ENCODE data around the gene OR10K1. TPM values are rescaled to one million over a fixed set of nuclear protein-coding genes. Genes with fewer than 3 reads are reported as not detected.

OR10K1 gene
- total and polyA plus RNA-seq, 4 experiments from 2014 or later, result not detected

DNA sequence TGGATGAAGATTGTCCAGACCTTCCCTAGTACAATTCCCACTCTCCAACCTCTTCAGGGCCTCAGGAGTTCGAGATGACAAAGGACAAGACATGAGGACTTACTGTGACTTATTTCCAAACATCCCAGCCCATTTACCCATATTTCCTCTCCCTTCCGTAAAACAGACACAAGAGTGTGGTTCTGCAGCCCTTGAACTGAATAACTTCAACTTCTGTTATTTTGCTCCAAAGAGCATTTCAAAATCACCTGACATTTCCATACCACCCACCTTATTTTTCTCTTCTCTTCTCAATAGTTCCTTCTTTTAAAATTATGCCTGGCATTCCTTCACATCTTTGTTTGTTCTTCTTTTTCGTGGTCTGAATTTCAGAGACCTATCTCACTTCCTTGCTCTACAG is 26.9 kb upstream of the OR10K1 start:
- H3K36me3 ChIP-seq (ENCODE audit: insufficient read depth, low read length), result no peaks in the 10 kb centered on the region
- intact Hi-C loops (cut with micrococcal nuclease), result no loop called here
- Mint-ChIP-seq H3K27me3 (peaks cover 25 to 37% of the 10 kb centered on the region in 2 donors), H3K36me3 (no peaks in the 10 kb centered on the region), H3K4me3 (no peak overlapping the region), H3K4me1 (no peaks in the 10 kb centered on the region), H3K27ac (no peak overlapping the region), H3K9me3 (peaks cover 0 to 26% (median 13%) of the 10 kb centered on the region in 8 donors)
- no peaks in the 10 kb centered on the region for H3K27me3 ChIP-seq (ENCODE audit: insufficient read depth, low read length)
- no peak for DNase-seq
- no peaks in the 10 kb centered on the region for H3K9me3 ChIP-seq (ENCODE audit: control insufficient read depth in 1 of 2, low read length in 2 of 2)
- POLR2A ChIA-PET (ENCODE audit: partially characterized antibody), result no interaction called here
- H3K4me1 ChIP-seq (ENCODE audit: insufficient read depth, low read length), result no peaks in the 10 kb centered on the region
- H3K4me3 ChIP-seq (ENCODE audit: low read length in 2 of 2), result no peak overlapping the region
- CTCF ChIA-PET (ENCODE audit: partially characterized antibody), result no interaction called here
- no peak overlapping the region for H3K27ac ChIP-seq (ENCODE audit: low read depth, low read length)

DNA sequence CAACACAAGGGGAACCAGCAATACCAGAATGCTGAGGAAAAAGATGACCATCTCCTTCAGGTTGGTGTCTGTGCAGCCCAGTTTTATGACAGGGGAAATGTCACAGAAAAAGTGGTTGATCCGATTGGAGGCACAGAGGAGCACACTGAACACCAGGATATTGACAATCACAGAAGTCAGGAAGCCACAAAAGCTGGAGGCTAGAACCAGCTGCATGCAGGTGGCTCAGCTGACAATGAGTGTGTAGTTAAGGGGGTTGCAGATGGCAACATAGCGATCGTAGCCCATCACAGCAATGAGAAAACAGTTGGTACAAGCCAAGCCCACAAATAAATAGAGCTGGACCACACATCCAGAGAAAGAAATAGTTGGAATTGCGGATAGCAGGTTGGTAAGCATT is 16.3 kb upstream of the OR10K1 start:
- Mint-ChIP-seq H3K27ac (no peak overlapping the region), H3K4me3 (no peak overlapping the region)
- POLR2A ChIA-PET (ENCODE audit: partially characterized antibody), result no interaction called here

DNA sequence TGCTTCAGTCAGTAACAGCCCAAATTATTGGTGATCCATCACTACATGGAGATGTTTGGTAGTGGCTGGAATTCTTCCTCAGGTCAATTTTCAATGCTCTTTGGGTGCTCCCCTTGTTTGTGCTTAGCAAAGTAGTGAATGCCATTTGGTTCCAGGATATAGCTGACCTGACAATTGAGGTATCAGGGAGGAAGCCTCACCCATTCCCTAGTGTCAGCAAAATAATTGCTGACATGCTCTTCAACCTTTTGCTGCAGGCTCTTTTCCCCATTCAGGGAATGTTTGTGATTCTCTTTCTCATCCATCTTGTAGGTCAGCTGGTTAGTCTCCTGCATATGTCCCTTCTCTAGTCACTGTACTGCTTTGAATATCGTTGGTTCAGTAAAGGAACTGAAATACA is 7.1 kb upstream of the OR10K1 start:
- Mint-ChIP-seq H3K27ac (no peak overlapping the region), H3K4me1 (no peaks in the 10 kb centered on the region), H3K36me3 (no peaks in the 10 kb centered on the region), H3K4me3 (no peak overlapping the region), H3K9me3 (peaks cover 0 to 15% (median 7%) of the 10 kb centered on the region in 8 donors), H3K27me3 (peaks cover 18 to 30% of the 10 kb centered on the region in 2 donors)
- CTCF ChIA-PET (ENCODE audit: partially characterized antibody), result no interaction called here
- DNase-seq, result no peak
- POLR2A ChIA-PET (ENCODE audit: partially characterized antibody), result no interaction called here
- Histone ChIP-seq H3K4me1 (ENCODE audit: insufficient read depth, low read length) (no peaks in the 10 kb centered on the region), H3K36me3 (ENCODE audit: insufficient read depth, low read length) (no peaks in the 10 kb centered on the region), H3K27me3 (ENCODE audit: insufficient read depth, low read length) (no peaks in the 10 kb centered on the region), H3K4me3 (ENCODE audit: low read length in 2 of 2) (no peak overlapping the region), H3K9me3 (ENCODE audit: control insufficient read depth in 1 of 2, low read length in 2 of 2) (no peaks in the 10 kb centered on the region), H3K27ac (ENCODE audit: low read depth, low read length) (no peak overlapping the region)
- intact Hi-C loops (cut with micrococcal nuclease), result no loop called here

More for the DNA sequence above, 16.3 kb upstream of the OR10K1 start:
- Histone ChIP-seq H3K27me3 (ENCODE audit: insufficient read depth, low read length) (no peaks in the 10 kb centered on the region), H3K9me3 (ENCODE audit: control insufficient read depth in 1 of 2, low read length in 2 of 2) (no peaks in the 10 kb centered on the region), H3K4me1 (ENCODE audit: insufficient read depth, low read length) (no peaks in the 10 kb centered on the region), H3K36me3 (ENCODE audit: insufficient read depth, low read length) (no peaks in the 10 kb centered on the region), H3K4me3 (ENCODE audit: low read length in 2 of 2) (no peak overlapping the region), H3K27ac (ENCODE audit: low read depth, low read length) (no peak overlapping the region)
- H3K36me3 Mint-ChIP-seq, result no peaks in the 10 kb centered on the region
- intact Hi-C loops (cut with micrococcal nuclease), result no loop called here
- CTCF ChIA-PET (ENCODE audit: partially characterized antibody), result no interaction called here
- H3K27me3 Mint-ChIP-seq, result peaks cover 19 to 21% of the 10 kb centered on the region in 2 donors
- no peaks in the 10 kb centered on the region for H3K4me1 Mint-ChIP-seq
- DNase-seq, result no peak
- H3K9me3 Mint-ChIP-seq, result peaks cover 0 to 2% (median 0%) of the 10 kb centered on the region in 8 donors

DNA sequence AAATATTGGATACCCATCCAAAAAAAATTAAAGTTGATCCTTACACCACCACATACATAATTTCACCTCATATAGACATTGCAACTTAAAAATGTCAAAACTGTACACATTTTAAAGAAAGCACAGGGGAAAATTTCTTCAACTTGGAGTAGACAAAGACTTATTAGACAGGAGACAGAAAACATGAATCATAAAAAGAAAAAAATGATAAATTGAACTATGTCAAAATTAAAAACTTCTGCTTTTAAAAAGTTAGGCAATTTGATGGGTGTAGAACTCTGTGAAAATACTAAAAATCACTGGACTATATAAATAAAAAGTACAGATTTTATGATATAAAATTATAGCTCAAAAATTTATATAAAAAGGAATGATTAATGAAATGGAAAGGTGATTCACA is 4.4 kb upstream of the OR10K1 start:
- H3K36me3 Mint-ChIP-seq, result no peaks in the 10 kb centered on the region
- no peaks in the 10 kb centered on the region for H3K4me1 ChIP-seq (ENCODE audit: insufficient read depth, low read length)
- H3K9me3 ChIP-seq (ENCODE audit: control insufficient read depth in 1 of 2, low read length in 2 of 2), result no peaks in the 10 kb centered on the region
- H3K9me3 Mint-ChIP-seq, result peaks cover 0 to 4% (median under 1%) of the 10 kb centered on the region in 8 donors
- H3K27ac Mint-ChIP-seq, result no peak overlapping the region
- H3K27me3 ChIP-seq (ENCODE audit: insufficient read depth, low read length), result no peaks in the 10 kb centered on the region
- no peak overlapping the region for H3K27ac ChIP-seq (ENCODE audit: low read depth, low read length)
- H3K27me3 Mint-ChIP-seq, result peaks cover 19 to 27% of the 10 kb centered on the region in 2 donors
- no peaks in the 10 kb centered on the region for H3K36me3 ChIP-seq (ENCODE audit: insufficient read depth, low read length)
- H3K4me1 Mint-ChIP-seq, result no peaks in the 10 kb centered on the region
- no peak for DNase-seq
- ChIA-PET CTCF (ENCODE audit: partially characterized antibody) (no interaction called here), POLR2A (ENCODE audit: partially characterized antibody) (no interaction called here)
- no peak overlapping the region for H3K4me3 ChIP-seq (ENCODE audit: low read length in 2 of 2)
- intact Hi-C loops (cut with micrococcal nuclease), result no loop called here
- H3K4me3 Mint-ChIP-seq, result no peak overlapping the region

DNA sequence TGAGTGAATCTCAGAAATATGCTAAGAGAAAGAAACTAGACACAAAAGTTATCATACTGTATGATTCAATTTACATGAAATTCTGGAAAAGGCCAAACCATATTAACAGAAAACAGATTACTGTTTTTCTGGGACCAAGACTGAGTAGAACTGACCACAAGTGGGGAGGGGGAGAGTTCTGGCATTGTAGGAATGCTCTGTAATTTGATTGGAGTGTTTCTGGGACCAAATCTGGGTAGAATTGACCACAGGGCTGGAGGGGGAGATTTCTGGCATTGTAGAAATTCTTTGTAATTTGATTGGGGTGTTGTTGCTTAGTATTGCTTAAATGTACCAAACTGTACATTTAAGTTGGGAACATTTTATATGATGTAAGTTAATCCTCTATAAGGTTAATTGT is 3.4 kb upstream of the OR10K1 start:
- CTCF ChIA-PET (ENCODE audit: partially characterized antibody), result no interaction called here
- Histone ChIP-seq H3K9me3 (ENCODE audit: control insufficient read depth in 1 of 2, low read length in 2 of 2) (no peaks in the 10 kb centered on the region), H3K27me3 (ENCODE audit: insufficient read depth, low read length) (no peaks in the 10 kb centered on the region), H3K36me3 (ENCODE audit: insufficient read depth, low read length) (no peaks in the 10 kb centered on the region), H3K4me3 (ENCODE audit: low read length in 2 of 2) (no peak overlapping the region), H3K4me1 (ENCODE audit: insufficient read depth, low read length) (no peaks in the 10 kb centered on the region), H3K27ac (ENCODE audit: low read depth, low read length) (no peak overlapping the region)
- Mint-ChIP-seq H3K4me3 (no peak overlapping the region), H3K27me3 (peaks cover 20 to 27% of the 10 kb centered on the region in 2 donors), H3K9me3 (peaks cover 0 to under 1% (median 0%) of the 10 kb centered on the region in 8 donors), H3K36me3 (no peaks in the 10 kb centered on the region), H3K27ac (no peak overlapping the region), H3K4me1 (no peaks in the 10 kb centered on the region)
- intact Hi-C loops (cut with micrococcal nuclease), result no loop called here
- DNase-seq, result no peak
- POLR2A ChIA-PET (ENCODE audit: partially characterized antibody), result no interaction called here

DNA sequence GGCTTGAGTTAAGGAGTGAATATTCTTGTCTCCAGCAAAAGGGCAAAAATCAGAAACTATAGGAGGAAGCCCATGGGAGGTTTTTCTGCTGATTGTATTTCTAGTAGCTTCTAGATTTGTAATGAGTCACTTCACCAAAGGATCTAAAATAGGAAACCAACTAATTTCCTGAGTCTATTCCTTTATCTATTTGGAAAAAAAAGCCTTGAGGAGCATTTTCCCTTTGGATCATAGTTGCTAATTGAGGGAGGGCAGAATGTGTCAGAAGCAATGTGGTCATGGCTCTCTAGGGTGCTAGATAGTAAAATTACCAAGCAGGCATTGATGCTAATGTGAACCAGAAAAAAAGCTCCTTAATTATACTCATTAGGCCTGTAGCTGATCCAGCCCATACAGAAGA is 10.3 kb downstream of the OR10K1 start, which contains the start of gene OR10R2:
Gene OR10R2 (plus strand): TSS at position 301 of the 400 bp plus-strand sequence. CDS start 106 bp downstream, outside the sequence.
- H3K9me3 ChIP-seq (ENCODE audit: control insufficient read depth in 1 of 2, low read length in 2 of 2), result no peaks in the 10 kb centered on the region
- POLR2A ChIA-PET (ENCODE audit: partially characterized antibody), result no interaction called here
- no peak within 1 kb of the TSS for H3K27ac ChIP-seq (ENCODE audit: low read depth, low read length)
- Mint-ChIP-seq H3K4me3 (no peak within 1 kb of the TSS), H3K4me1 (no peaks in the 10 kb centered on the region), H3K9me3 (no peaks in the 10 kb centered on the region), H3K36me3 (no peaks in the 10 kb centered on the region), H3K27ac (no peak within 1 kb of the TSS), H3K27me3 (peaks cover 12 to 15% of the 10 kb centered on the region in 2 donors)
- no peak within 1 kb of the TSS for H3K4me3 ChIP-seq (ENCODE audit: low read length in 2 of 2)
- no peaks in the 10 kb centered on the region for H3K36me3 ChIP-seq (ENCODE audit: insufficient read depth, low read length)
- H3K4me1 ChIP-seq (ENCODE audit: insufficient read depth, low read length), result no peaks in the 10 kb centered on the region
- DNase-seq, result no peak
- intact Hi-C loops (cut with micrococcal nuclease), result no loop called here
- H3K27me3 ChIP-seq (ENCODE audit: insufficient read depth, low read length), result no peaks in the 10 kb centered on the region
- CTCF ChIA-PET (ENCODE audit: partially characterized antibody), result no interaction called here

DNA sequence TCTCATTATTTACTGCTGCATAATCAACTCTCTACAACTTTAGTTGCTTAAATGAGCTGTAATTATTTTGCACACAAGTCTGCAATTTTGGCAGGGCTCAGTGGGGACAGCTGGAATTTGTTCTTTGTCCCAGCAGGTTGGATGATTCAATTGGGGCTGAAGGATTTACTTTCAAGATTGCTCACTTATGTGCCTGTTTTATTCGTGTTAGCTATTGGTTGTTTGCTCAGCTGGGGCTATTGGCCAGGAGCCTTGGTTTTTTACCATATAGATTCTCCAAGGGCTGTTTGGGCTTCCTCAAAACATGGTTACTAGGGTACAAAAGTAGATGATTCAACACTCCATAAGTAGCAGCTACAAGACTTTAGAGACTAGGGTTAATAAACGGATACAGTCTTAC is 23.8 kb downstream of the OR10K1 start:
- Histone ChIP-seq H3K4me3 (ENCODE audit: low read length in 2 of 2) (no peak overlapping the region), H3K27ac (ENCODE audit: low read depth, low read length) (no peak overlapping the region), H3K36me3 (ENCODE audit: insufficient read depth, low read length) (no peaks in the 10 kb centered on the region), H3K9me3 (ENCODE audit: control insufficient read depth in 1 of 2, low read length in 2 of 2) (no peaks in the 10 kb centered on the region), H3K4me1 (ENCODE audit: insufficient read depth, low read length) (no peaks in the 10 kb centered on the region), H3K27me3 (ENCODE audit: insufficient read depth, low read length) (no peaks in the 10 kb centered on the region)
- no peak overlapping the region for H3K27ac Mint-ChIP-seq
- H3K36me3 Mint-ChIP-seq, result no peaks in the 10 kb centered on the region
- peaks cover 6 to 7% of the 10 kb centered on the region in 2 donors for H3K27me3 Mint-ChIP-seq
- intact Hi-C loops (cut with micrococcal nuclease), result no loop called here
- POLR2A ChIA-PET (ENCODE audit: partially characterized antibody), result no interaction called here
- H3K4me3 Mint-ChIP-seq, result no peak overlapping the region
- H3K4me1 Mint-ChIP-seq, result no peaks in the 10 kb centered on the region
- CTCF ChIA-PET (ENCODE audit: partially characterized antibody), result no interaction called here
- H3K9me3 Mint-ChIP-seq, result no peaks in the 10 kb centered on the region
- no peak for DNase-seq

DNA sequence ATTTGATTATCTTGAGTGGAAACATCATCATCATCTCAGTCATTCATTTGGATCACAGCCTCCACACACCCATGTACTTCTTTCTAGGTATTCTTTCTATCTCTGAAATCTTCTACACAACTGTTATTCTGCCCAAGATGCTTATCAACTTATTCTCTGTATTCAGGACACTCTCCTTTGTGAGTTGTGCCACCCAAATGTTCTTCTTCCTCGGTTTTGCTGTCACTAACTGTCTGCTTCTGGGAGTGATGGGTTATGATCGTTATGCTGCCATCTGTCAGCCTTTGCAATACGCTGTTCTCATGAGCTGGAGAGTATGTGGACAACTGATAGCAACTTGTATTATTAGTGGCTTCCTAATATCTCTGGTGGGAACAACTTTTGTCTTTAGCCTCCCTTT is 29.7 kb downstream of the OR10K1 start:
- Histone ChIP-seq H3K27me3 (ENCODE audit: insufficient read depth, low read length) (no peaks in the 10 kb centered on the region), H3K27ac (ENCODE audit: low read depth, low read length) (no peak overlapping the region), H3K4me3 (ENCODE audit: low read length in 2 of 2) (no peak overlapping the region), H3K36me3 (ENCODE audit: insufficient read depth, low read length) (no peaks in the 10 kb centered on the region), H3K4me1 (ENCODE audit: insufficient read depth, low read length) (no peaks in the 10 kb centered on the region), H3K9me3 (ENCODE audit: control insufficient read depth in 1 of 2, low read length in 2 of 2) (no peaks in the 10 kb centered on the region)
- Mint-ChIP-seq H3K27ac (no peak overlapping the region), H3K4me1 (no peaks in the 10 kb centered on the region), H3K36me3 (no peaks in the 10 kb centered on the region), H3K9me3 (no peaks in the 10 kb centered on the region), H3K4me3 (no peak overlapping the region), H3K27me3 (peaks cover 7% of the 10 kb centered on the region in 2 donors)
- ChIA-PET CTCF (ENCODE audit: partially characterized antibody) (no interaction called here), POLR2A (ENCODE audit: partially characterized antibody) (no interaction called here)
- intact Hi-C loops (cut with micrococcal nuclease), result no loop called here
- no peak for DNase-seq

All from CD4-positive, alpha-beta memory T cell (primary cell).